ENCODE measurements around the gene S100A4.

The S100A4 gene

DNA sequence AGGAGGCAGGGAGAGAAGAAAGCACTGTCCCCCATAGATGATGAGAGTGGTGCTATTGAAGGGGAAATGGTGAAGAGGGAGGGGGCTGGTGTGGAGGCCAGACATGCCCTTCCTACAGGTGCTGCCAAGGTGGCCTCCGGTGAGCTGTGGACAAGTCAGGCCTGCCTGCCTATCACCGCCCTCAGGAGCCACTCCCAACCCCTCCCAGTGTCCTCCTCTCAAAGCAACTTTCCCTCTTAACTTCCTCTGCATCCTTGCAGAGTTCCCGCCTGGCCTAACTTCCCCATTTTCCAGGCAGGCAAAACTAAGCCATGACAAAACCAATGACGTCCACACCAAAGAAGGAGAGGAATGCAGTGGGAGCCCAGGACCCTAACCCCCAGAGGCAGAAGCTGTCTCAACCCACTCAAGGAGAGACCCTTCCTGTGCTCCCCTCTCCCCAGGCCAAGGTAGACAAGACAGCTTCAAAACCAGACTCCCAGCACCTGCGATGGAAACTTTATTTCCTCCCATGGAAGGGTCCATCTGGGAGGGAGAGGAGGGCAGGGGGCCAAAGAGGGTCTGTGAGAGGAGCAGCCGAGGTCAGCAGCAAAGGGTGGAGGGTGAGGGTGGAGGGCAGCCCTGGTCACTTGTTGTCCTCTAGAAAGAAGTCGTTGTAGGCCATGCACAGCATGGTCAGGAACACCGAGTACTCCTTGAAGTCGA lies 8.8 kb downstream of the S100A4 start:
- DNase-seq (ENCODE audit: low read depth, low spot score): no peak
- H3K4me3 ChIP-seq (ENCODE audit: low read depth, low read length): no peak overlapping the region

DNA sequence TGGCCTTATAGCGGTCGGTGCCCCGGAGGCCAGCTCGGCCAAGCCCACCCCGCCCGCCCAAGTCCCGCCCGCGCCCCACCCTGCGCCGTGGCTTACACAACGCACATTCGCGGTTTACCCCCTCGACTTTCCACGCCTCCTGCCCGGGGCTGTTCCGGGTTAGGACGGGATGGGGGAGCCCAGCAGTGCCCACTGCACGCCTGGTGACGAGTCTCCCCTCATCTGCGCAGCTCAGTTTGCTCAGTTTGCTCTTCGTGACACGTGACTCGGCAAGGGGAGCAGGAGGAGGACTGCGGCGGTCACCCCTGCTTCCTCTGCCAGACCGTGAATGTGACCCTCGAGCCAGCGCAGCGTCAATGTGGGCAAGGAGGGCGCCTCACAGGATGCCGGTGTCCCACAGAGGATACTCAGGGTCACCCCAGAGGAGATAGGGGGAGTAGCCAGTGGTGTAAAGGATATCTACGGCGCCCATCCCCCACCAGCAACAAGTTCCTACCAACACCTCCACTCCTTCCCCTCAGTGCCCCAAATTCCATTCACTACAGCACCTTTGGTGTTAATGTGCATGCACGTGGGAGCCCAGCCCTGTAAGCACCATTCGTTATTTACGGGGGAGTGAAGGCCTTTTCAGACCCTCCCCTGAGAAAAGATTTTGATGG lies 9.5 kb downstream of the S100A4 start:
- DNase-seq (ENCODE audit: low read depth, low spot score): peak; percentile 86
- peak overlapping the region; percentile 59 for H3K4me3 ChIP-seq (ENCODE audit: low read depth, low read length)
- in situ Hi-C loops (cut with HindIII; ENCODE audit: low sequenced_read_pairs): no loop called here
- TF ChIP-seq, protein P1, sequence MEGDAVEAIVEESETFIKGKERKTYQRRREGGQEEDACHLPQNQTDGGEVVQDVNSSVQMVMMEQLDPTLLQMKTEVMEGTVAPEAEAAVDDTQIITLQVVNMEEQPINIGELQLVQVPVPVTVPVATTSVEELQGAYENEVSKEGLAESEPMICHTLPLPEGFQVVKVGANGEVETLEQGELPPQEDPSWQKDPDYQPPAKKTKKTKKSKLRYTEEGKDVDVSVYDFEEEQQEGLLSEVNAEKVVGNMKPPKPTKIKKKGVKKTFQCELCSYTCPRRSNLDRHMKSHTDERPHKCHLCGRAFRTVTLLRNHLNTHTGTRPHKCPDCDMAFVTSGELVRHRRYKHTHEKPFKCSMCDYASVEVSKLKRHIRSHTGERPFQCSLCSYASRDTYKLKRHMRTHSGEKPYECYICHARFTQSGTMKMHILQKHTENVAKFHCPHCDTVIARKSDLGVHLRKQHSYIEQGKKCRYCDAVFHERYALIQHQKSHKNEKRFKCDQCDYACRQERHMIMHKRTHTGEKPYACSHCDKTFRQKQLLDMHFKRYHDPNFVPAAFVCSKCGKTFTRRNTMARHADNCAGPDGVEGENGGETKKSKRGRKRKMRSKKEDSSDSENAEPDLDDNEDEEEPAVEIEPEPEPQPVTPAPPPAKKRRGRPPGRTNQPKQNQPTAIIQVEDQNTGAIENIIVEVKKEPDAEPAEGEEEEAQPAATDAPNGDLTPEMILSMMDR (IDR thresholded peaks at IDR 0.05; ENCODE audit: low read depth, low read length): no peak

More for the DNA sequence above, 8.8 kb downstream of the S100A4 start:
- in situ Hi-C loops (cut with HindIII; ENCODE audit: low sequenced_read_pairs): no loop called here
- TF ChIP-seq, protein P1 (IDR thresholded peaks at IDR 0.05; ENCODE audit: low read depth, low read length): no peak

DNA sequence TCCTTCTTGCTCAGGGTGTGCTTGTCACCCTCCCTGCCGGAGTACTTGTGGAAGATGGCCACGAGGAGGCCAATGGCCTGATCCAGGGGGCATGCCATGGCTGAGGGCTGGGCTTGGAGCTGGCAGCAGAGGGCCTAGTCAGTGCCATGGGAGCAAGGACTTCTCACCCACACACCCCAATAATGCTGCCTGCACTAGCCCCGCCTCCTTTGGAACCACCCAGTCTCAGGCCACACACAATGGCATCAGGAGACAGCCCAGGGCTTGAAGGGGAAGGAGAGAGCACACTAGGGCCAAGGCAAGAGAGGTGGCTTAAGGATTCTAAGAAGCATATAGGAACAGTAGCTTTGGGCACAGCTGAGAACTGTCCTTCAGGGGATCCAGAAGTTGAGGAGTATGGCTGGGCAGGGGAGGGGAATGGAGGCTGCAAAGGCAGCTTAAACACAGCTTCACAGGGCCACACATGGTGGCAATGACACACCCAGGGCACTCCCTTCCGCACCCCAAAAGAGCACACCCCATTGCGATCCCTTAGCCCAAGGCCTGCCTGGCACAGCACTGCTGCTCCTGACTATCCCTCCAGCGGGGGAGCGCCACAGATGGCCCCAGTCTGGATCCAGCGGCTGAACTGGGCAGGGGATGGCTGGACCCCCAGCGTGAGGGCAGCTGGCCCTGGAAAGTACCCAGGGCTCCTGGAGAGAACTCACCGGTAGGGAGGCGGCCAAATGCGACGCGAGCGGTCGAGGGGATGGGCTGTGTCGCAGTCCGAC lies 10.2 kb downstream of the S100A4 start, which contains the start of gene S100A6:
S100A6 (minus strand) TSS at position 750 of the 770 bp plus-strand sequence; CDS start at position 98, 652 bp downstream.
- peak within 1 kb of the TSS; percentile 59 for H3K4me3 ChIP-seq (ENCODE audit: low read depth, low read length)
- in situ Hi-C loops (cut with HindIII; ENCODE audit: low sequenced_read_pairs): no loop called here
- TF ChIP-seq, protein P1 (IDR thresholded peaks at IDR 0.05; ENCODE audit: low read depth, low read length): no peak
- peak; percentile 34 for DNase-seq (ENCODE audit: low read depth, low spot score)

DNA sequence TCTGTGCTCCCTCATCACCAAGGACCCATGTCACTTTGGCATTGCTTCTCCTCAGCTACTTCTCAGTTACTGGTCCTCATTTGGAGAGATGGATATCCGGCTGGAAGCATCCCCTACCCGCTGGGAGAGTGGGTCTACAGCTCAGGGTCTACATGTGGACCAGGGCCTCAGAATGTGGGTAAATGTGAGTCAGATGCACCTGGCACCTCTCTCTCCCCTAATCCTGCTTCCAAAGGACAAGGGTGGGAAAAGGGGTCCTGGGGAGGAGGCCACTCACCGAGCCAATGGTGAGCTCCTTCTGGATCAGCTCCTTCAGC lies 10.7 kb downstream of the S100A4 start:
- in situ Hi-C loops (cut with HindIII; ENCODE audit: low sequenced_read_pairs): no loop called here
- DNase-seq (ENCODE audit: low read depth, low spot score): no peak
- TF ChIP-seq, protein P1 (IDR thresholded peaks at IDR 0.05; ENCODE audit: low read depth, low read length): no peak
- H3K4me3 ChIP-seq (ENCODE audit: low read depth, low read length): peak overlapping the region; percentile 59

DNA sequence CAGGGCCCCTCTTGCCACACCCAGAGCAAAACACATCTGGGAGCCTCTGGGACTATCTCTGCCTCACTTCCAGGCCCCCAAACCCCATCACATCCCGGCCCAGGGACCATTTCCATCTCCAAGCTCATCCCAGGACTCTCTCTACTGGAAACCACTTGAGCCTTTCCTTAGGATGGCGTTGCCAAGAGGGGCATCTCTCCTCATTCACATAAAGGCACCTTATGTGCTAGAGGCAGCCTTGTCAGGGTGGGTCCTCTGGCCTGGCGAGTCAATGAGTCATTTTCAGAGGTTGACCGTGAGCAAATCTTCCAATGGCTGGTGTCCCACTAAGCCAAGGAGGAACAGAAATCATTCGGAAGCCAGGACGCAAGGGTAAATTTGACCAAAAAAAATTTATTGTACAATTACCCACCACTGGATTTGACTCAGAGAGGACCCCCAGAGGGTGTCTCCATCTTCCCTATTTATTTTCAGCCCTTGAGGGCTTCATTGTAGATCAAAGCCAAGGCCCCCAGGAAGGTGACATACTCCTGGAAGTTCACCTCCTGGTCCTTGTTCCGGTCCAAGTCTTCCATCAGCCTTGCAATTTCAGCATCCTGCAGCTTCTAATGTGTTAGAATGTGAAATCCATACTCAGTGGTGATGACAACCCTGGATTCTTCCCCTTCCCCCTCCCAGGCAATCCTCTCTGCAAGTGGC lies 11.2 kb downstream of the S100A4 start:
- H3K4me3 ChIP-seq (ENCODE audit: low read depth, low read length): peak overlapping the region; percentile 59
- peak; percentile 43 for DNase-seq (ENCODE audit: low read depth, low spot score)
- in situ Hi-C loops (cut with HindIII; ENCODE audit: low sequenced_read_pairs): no loop called here
- TF ChIP-seq, protein P1 (IDR thresholded peaks at IDR 0.05; ENCODE audit: low read depth, low read length): no peak

DNA sequence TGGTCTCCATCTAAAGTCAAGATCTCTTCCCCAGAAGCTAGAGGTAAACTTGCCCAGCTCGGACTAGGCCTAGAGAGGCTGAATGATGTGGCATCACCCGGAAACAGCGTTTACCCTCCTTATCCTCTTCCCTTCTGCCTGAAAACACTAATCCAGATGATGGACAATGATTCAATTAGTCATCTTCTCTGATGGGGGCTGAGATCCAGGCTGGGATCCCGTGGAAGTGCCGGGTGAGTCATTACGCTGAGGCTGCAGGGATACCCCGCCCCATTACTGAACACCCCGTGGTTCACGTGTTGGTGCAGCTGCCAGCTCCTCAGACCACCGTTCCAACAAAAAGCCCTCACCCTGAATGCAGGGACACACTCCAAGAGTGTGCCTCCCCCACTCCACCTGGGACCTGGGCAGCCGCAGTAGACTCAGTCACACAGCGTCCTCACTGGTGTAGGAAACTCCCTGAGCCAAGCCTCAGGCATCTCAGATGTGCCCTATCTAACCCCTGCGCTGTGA lies 11.9 kb downstream of the S100A4 start:
- DNase-seq (ENCODE audit: low read depth, low spot score): peak; percentile 87
- H3K4me3 ChIP-seq (ENCODE audit: low read depth, low read length): peak overlapping the region; percentile 59
- in situ Hi-C loops (cut with HindIII; ENCODE audit: low sequenced_read_pairs): no loop called here
- TF ChIP-seq, protein P1 (IDR thresholded peaks at IDR 0.05; ENCODE audit: low read depth, low read length): no peak
